ES-I3 (cell line): Measurements from ENCODE around the gene E2F6.

Experiments
- H3K36me3 ChIP-seq: 2 replicates; pipeline ENCODE4 v1.6.1; 2013; ENCODE audit warnings: mild to moderate bottlenecking, low read length, control low read depth, moderate library complexity; ENCODE audit not compliant: insufficient read depth
- H3K4me1 ChIP-seq: 2 replicates; pipeline ENCODE4 v1.6.1; 2013; ENCODE audit warnings: mild to moderate bottlenecking, control low read depth, low read length; ENCODE audit not compliant: insufficient read depth
- H3K9ac ChIP-seq: 2 replicates; pipeline ENCODE4 v1.6.1; 2013; ENCODE audit warnings: low read depth, mild to moderate bottlenecking, low read length, moderate library complexity
- H3K9me3 ChIP-seq: 2 replicates; pipeline ENCODE4 v1.6.1; 2013; ENCODE audit warnings: mild to moderate bottlenecking, low read length, moderate library complexity; ENCODE audit not compliant: control insufficient read depth, insufficient read depth

The E2F6 gene

GRCh38 chr2:11481789-11482472, 16.0 kb upstream of the E2F6 start:
- H3K36me3 ChIP-seq: no peaks in the 10 kb centered on the region
- H3K9me3 ChIP-seq: no peaks in the 10 kb centered on the region
- H3K9ac ChIP-seq: peak overlapping the region; percentile 84; the same call in 1 of the 2 replicates
- H3K4me1 ChIP-seq: 0 out of 2 replicates have a peak, but pooled peaks cover 3% of the 10 kb centered on the region

GRCh38 chr2:11481426-11481788, 15.4 kb upstream of the E2F6 start:
- Histone ChIP-seq H3K9me3 (no peaks in the 10 kb centered on the region), H3K36me3 (no peaks in the 10 kb centered on the region), H3K9ac (peak overlapping the region; percentile 84; the same call in 1 of the 2 replicates), H3K4me1 (0 out of 2 replicates have a peak, but pooled peaks cover 3% of the 10 kb centered on the region)

GRCh38 chr2:11480859-11481258, 14.9 kb upstream of the E2F6 start:
- no peaks in the 10 kb centered on the region for H3K9me3 ChIP-seq
- no peak overlapping the region for H3K9ac ChIP-seq
- H3K4me1 ChIP-seq: 0 out of 2 replicates have a peak, but pooled peaks cover 3% of the 10 kb centered on the region
- H3K36me3 ChIP-seq: no peaks in the 10 kb centered on the region

GRCh38 chr2:11480406-11480805, 14.4 kb upstream of the E2F6 start:
- H3K36me3 ChIP-seq: no peaks in the 10 kb centered on the region
- H3K9ac ChIP-seq: no peak overlapping the region
- H3K9me3 ChIP-seq: no peaks in the 10 kb centered on the region
- H3K4me1 ChIP-seq: 0 out of 2 replicates have a peak, but pooled peaks cover 3% of the 10 kb centered on the region

- Histone ChIP-seq H3K36me3 (no peaks in the 10 kb centered on the region), H3K9ac (no peak overlapping the region), H3K9me3 (no peaks in the 10 kb centered on the region), H3K4me1 (0 out of 2 replicates have a peak, but pooled peaks cover 3% of the 10 kb centered on the region)
Measured at GRCh38 chr2:11478899-11479605, 13.1 kb upstream of the E2F6 start.

GRCh38 chr2:11477994-11478393, 12.0 kb upstream of the E2F6 start:
- Histone ChIP-seq H3K4me1 (0 out of 2 replicates have a peak, but pooled peaks cover 3% of the 10 kb centered on the region), H3K9me3 (no peaks in the 10 kb centered on the region), H3K9ac (no peak overlapping the region), H3K36me3 (no peaks in the 10 kb centered on the region)

- no peaks in the 10 kb centered on the region for H3K4me1 ChIP-seq
- no peaks in the 10 kb centered on the region for H3K9me3 ChIP-seq
- H3K36me3 ChIP-seq: no peaks in the 10 kb centered on the region
- H3K9ac ChIP-seq: no peak overlapping the region
Measured at GRCh38 chr2:11473659-11474433, 7.9 kb upstream of the E2F6 start.

- Histone ChIP-seq H3K9ac (no peak overlapping the region), H3K9me3 (no peaks in the 10 kb centered on the region), H3K4me1 (no peaks in the 10 kb centered on the region), H3K36me3 (no peaks in the 10 kb centered on the region)
Measured at GRCh38 chr2:11467749-11468148, 1.8 kb upstream of the E2F6 start.

- H3K9ac ChIP-seq: no peak overlapping the region
- H3K4me1 ChIP-seq: no peaks in the 10 kb centered on the region
- H3K9me3 ChIP-seq: no peaks in the 10 kb centered on the region
- no peaks in the 10 kb centered on the region for H3K36me3 ChIP-seq
Measured at GRCh38 chr2:11467129-11467649, 1.2 kb upstream of the E2F6 start.

GRCh38 chr2:11466307-11467128, 557 bp upstream of the E2F6 start:
- Histone ChIP-seq H3K9me3 (no peaks in the 10 kb centered on the region), H3K4me1 (no peaks in the 10 kb centered on the region), H3K36me3 (no peaks in the 10 kb centered on the region), H3K9ac (peak overlapping the region; percentile 68; the same call in 1 of the 2 replicates)

- Histone ChIP-seq H3K36me3 (no peaks in the 10 kb centered on the region), H3K4me1 (no peaks in the 10 kb centered on the region), H3K9ac (peak overlapping the region; percentile 68), H3K9me3 (no peaks in the 10 kb centered on the region)
Measured at GRCh38 chr2:11465110-11465484, 864 bp downstream of the E2F6 start.

GRCh38 chr2:11459816-11460215, 6.1 kb downstream of the E2F6 start:
- H3K4me1 ChIP-seq: 0 out of 2 replicates have a peak, but pooled peaks cover 9% of the 10 kb centered on the region

GRCh38 chr2:11458753-11459152, 7.2 kb downstream of the E2F6 start:
- Histone ChIP-seq H3K9me3 (no peaks in the 10 kb centered on the region), H3K36me3 (0 out of 2 replicates have a peak, but pooled peaks cover 3% of the 10 kb centered on the region), H3K4me1 (0 out of 2 replicates have a peak, but pooled peaks cover 9% of the 10 kb centered on the region), H3K9ac (no peak overlapping the region)

More at GRCh38 chr2:11459816-11460215, 6.1 kb downstream of the E2F6 start:
- Histone ChIP-seq H3K9ac (no peak overlapping the region), H3K36me3 (0 out of 2 replicates have a peak, but pooled peaks cover 3% of the 10 kb centered on the region), H3K9me3 (no peaks in the 10 kb centered on the region)
